Uterus (tissue), 4 donors: ENCODE results near the gene CDC42SE2. TPM values are rescaled to one million over a fixed set of nuclear protein-coding genes. Genes with fewer than 3 reads are reported as not detected.

Experiments used
- DNase-seq, 2 donors: peaks; one replicate each; pipeline ENCODE4 v3.0.0-alpha.2; 2019 to 2020
- H3K27ac ChIP-seq, 2 donors: fragments of 200-600 bp; sonication (generic); 1 replicate in 1 of 2; 2 replicates in 1 of 2; pipeline ENCODE4 v1.5.1; 2016 to 2018
- H3K27me3 ChIP-seq, 2 donors: fragments of 200-600 bp; sonication (generic); one replicate each; pipeline ENCODE4 v1.5.1; 2018 to 2019; ENCODE audit warnings: control low read depth in 1 of 2
- H3K36me3 ChIP-seq, 2 donors: fragments of 200-600 bp; sonication (generic); one replicate each; pipeline ENCODE4 v1.5.1; 2019; ENCODE audit warnings: control low read depth in 1 of 2
- H3K4me1 ChIP-seq, 2 donors: fragments of 200-600 bp; sonication (generic); one replicate each; pipeline ENCODE4 v1.5.1; 2018 to 2019; ENCODE audit warnings: control low read depth in 1 of 2
- H3K4me3 ChIP-seq, 2 donors: fragments of 200-600 bp; sonication (generic); 1 replicate in 1 of 2; 2 replicates in 1 of 2; pipeline ENCODE4 v1.5.1; 2018 to 2019; ENCODE audit warnings: mild to moderate bottlenecking in 1 of 2
- H3K9me3 ChIP-seq, 2 donors: fragments of 200-600 bp; sonication (generic); one replicate each; pipeline ENCODE4 v1.5.1; 2019; ENCODE audit warnings: control low read depth in 1 of 2
- CTCF ChIP-seq, 4 experiments: fragments of 200-600 bp in 2 of 4; fragments of 450-650 bp in 2 of 4; sonication (generic) in 2 of 4; IDR thresholded peaks; one replicate each; pipeline ENCODE4 v1.5.1; 2016 to 2019; ENCODE audit warnings: antibody characterized with exemption in 4 of 4, mild to moderate bottlenecking in 2 of 4, moderate library complexity in 1 of 4
- POLR2A ChIP-seq, 2 donors: fragments of 450-650 bp; IDR thresholded peaks; one replicate each; pipeline ENCODE4 v1.6.1; 2016; ENCODE audit warnings: antibody characterized with exemption in 2 of 2, mild to moderate bottlenecking in 1 of 2, moderate library complexity in 1 of 2
- intact Hi-C: fragments of 100-400 bp; cut with DNase I; formaldehyde crosslinking; loops from one replicate; pipeline ENCODE4 v1.15.1; 2023; ENCODE audit warnings: low total_unique reads
- total RNA-seq, 4 donors: library from RNA; depleted of rRNA in 3 of 4; stranded (reverse); fragments of >200 nt in 3 of 4; gene quantifications; one replicate each; pipeline versions ENCODE4 v1.1.0 to v1.2.4, GENCODE V29; 2014 to 2023
- donor health status: DM: yes; HTN: yes; CAD: no.

CDC42SE2 gene
- total RNA-seq, 4 donors from 2014 or later, result 4.6 to 62.8 (median 21.9) TPM

- Histone ChIP-seq H3K27me3 (no peaks in the 10 kb centered on the region), H3K4me1 (no peaks in the 10 kb centered on the region), H3K27ac (no peak overlapping the region), H3K9me3 (no peaks in the 10 kb centered on the region), H3K4me3 (no peak overlapping the region), H3K36me3 (no peaks in the 10 kb centered on the region)
- intact Hi-C loops, result no loop called here
- no peak for DNase-seq
- TF ChIP-seq POLR2A (IDR thresholded peaks at IDR 0.05) (no peak), CTCF (IDR thresholded peaks at IDR 0.05) (no peak)
Measured at GRCh38 chr5:131297886-131298285, 34.0 kb downstream of the CDC42SE2 start.

- Histone ChIP-seq H3K27me3 (no peaks in the 10 kb centered on the region), H3K4me1 (no peaks in the 10 kb centered on the region), H3K9me3 (no peaks in the 10 kb centered on the region), H3K4me3 (no peak overlapping the region), H3K36me3 (no peaks in the 10 kb centered on the region), H3K27ac (no peak overlapping the region)
- TF ChIP-seq POLR2A (IDR thresholded peaks at IDR 0.05) (no peak), CTCF (IDR thresholded peaks at IDR 0.05) (no peak)
- intact Hi-C loops, result no loop called here
- no peak for DNase-seq
Measured at GRCh38 chr5:131299465-131299864, 35.6 kb downstream of the CDC42SE2 start.

- no peak for TF ChIP-seq CTCF (IDR thresholded peaks at IDR 0.05)
- no peak for TF ChIP-seq POLR2A (IDR thresholded peaks at IDR 0.05)
- Histone ChIP-seq H3K9me3 (peaks cover 0 to 5% of the 10 kb centered on the region in 2 donors), H3K36me3 (no peaks in the 10 kb centered on the region), H3K4me1 (no peaks in the 10 kb centered on the region), H3K4me3 (no peak overlapping the region), H3K27ac (no peak overlapping the region), H3K27me3 (no peaks in the 10 kb centered on the region)
- DNase-seq, result no peak
- intact Hi-C loops, result no loop called here
Measured at GRCh38 chr5:131302506-131302905, 38.7 kb downstream of the CDC42SE2 start.

- Histone ChIP-seq H3K27ac (no peak overlapping the region), H3K9me3 (peaks cover 0 to 5% of the 10 kb centered on the region in 2 donors), H3K4me1 (no peaks in the 10 kb centered on the region), H3K4me3 (no peak overlapping the region), H3K27me3 (no peaks in the 10 kb centered on the region), H3K36me3 (no peaks in the 10 kb centered on the region)
- DNase-seq, result no peak
- TF ChIP-seq CTCF (IDR thresholded peaks at IDR 0.05) (no peak), POLR2A (IDR thresholded peaks at IDR 0.05) (no peak)
- intact Hi-C loops, result no loop called here
Measured at GRCh38 chr5:131303537-131303936, 39.7 kb downstream of the CDC42SE2 start.

- Histone ChIP-seq H3K9me3 (peaks cover 0 to 5% of the 10 kb centered on the region in 2 donors), H3K36me3 (no peaks in the 10 kb centered on the region), H3K27me3 (no peaks in the 10 kb centered on the region), H3K4me3 (no peak overlapping the region), H3K4me1 (no peaks in the 10 kb centered on the region), H3K27ac (no peak overlapping the region)
- no peak for TF ChIP-seq POLR2A (IDR thresholded peaks at IDR 0.05)
- intact Hi-C loops, result no loop called here
- no peak for DNase-seq
Measured at GRCh38 chr5:131304414-131304813, 40.6 kb downstream of the CDC42SE2 start.

- H3K27ac ChIP-seq, result no peak overlapping the region
- no peaks in the 10 kb centered on the region for H3K4me1 ChIP-seq
- peaks cover 0 to 5% of the 10 kb centered on the region in 2 donors for H3K9me3 ChIP-seq
- no peak for TF ChIP-seq CTCF (IDR thresholded peaks at IDR 0.05)
- no peak for TF ChIP-seq POLR2A (IDR thresholded peaks at IDR 0.05)
- DNase-seq, result no peak
- intact Hi-C loops, result no loop called here
- H3K4me3 ChIP-seq, result no peak overlapping the region
- no peaks in the 10 kb centered on the region for H3K36me3 ChIP-seq
- no peaks in the 10 kb centered on the region for H3K27me3 ChIP-seq
Measured at GRCh38 chr5:131305138-131305689, 41.4 kb downstream of the CDC42SE2 start.
